ENCODE measurements around the gene DDC. TPM values are rescaled to one million over a fixed set of nuclear protein-coding genes. Genes with fewer than 3 reads are reported as not detected.

DDC gene
- total and polyA plus RNA-seq, 2 donors (not counting 1 experiment from before 2014, with no cell fraction given) = not detected

DNA sequence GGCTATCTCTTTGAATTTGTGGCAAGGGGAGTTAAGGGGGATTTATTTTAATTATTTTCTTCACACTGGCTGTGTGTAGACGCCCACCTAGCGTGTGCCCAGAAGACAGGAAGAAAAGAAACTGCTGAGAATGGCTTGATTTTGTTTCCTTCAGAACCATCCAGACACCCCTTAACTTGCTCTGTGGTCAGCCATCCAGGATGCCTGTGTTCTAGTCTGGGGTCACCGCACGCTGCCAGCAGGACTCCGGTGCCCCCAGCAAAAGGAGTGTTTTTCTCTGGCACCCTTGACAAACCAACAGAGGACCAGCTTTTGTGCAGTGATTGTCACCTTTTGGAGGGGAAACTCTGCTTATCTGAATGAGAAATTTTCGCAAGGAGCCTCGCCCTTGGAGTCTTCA, 5.3 kb downstream of the DDC start:
- Histone ChIP-seq H2AFZ (ENCODE audit: insufficient read depth, low read depth, low read length, poor library complexity, severe bottlenecking) (no peak overlapping the region), H3K36me3 (replicated peaks in 1 of 2; ENCODE audit: control extremely low read depth in 1 of 2, control insufficient read depth in 1 of 2, extremely low read depth in 1 of 2, insufficient read depth in 2 of 2, low read length in 1 of 2) (no peaks in the 10 kb centered on the region), H3K4me1 (ENCODE audit: control insufficient read depth in 2 of 2, insufficient read depth in 2 of 2, low read length in 2 of 2) (no peaks in the 10 kb centered on the region), H3K27ac (ENCODE audit: low read length in 2 of 2) (no peak overlapping the region), H3K9me3 (ENCODE audit: control extremely low read depth in 1 of 3, control insufficient read depth in 2 of 3, insufficient read depth in 1 of 3, low read length in 2 of 3) (no peaks in the 10 kb centered on the region), H3K27me3 (replicated peaks in 1 of 4; ENCODE audit: control extremely low read depth in 1 of 4, control insufficient read depth in 3 of 4, insufficient read depth in 4 of 4, low read length in 3 of 4) (peaks cover 0 to 3% (median 0%) of the 10 kb centered on the region in 4 experiments), H3K4me2 (replicated peaks; ENCODE audit: low read depth, low read length, poor library complexity, severe bottlenecking) (no peak overlapping the region), H4K20me1 (ENCODE audit: control insufficient read depth, insufficient read depth, low read length, poor library complexity, severe bottlenecking) (no peaks in the 10 kb centered on the region), H3K4me3 (ENCODE audit: control extremely low read depth in 1 of 5, extremely low read depth in 1 of 5, insufficient read depth in 1 of 5, low read depth in 2 of 5, low read length in 4 of 5) (no peak overlapping the region), H3K9ac (ENCODE audit: low read length) (no peak overlapping the region), H3K79me2 (ENCODE audit: control insufficient read depth, insufficient read depth, low read length) (no peaks in the 10 kb centered on the region)
- ChIA-PET CTCF (no interaction called here), POLR2A (no interaction called here)
- no peaks in the 10 kb centered on the region for H3K4me1 Mint-ChIP-seq
- no peak overlapping the region for H3K27ac Mint-ChIP-seq
- peaks cover 39% of the 10 kb centered on the region for H3K27me3 Mint-ChIP-seq
- H3K4me3 Mint-ChIP-seq = no peak overlapping the region
- no peak for ATAC-seq (ENCODE audit: low read depth)
- WGBS (ENCODE audit: insufficient coverage) = 16% methylated on average over 5 of the region's 7 CpGs
- TF ChIP-seq, protein P1, sequence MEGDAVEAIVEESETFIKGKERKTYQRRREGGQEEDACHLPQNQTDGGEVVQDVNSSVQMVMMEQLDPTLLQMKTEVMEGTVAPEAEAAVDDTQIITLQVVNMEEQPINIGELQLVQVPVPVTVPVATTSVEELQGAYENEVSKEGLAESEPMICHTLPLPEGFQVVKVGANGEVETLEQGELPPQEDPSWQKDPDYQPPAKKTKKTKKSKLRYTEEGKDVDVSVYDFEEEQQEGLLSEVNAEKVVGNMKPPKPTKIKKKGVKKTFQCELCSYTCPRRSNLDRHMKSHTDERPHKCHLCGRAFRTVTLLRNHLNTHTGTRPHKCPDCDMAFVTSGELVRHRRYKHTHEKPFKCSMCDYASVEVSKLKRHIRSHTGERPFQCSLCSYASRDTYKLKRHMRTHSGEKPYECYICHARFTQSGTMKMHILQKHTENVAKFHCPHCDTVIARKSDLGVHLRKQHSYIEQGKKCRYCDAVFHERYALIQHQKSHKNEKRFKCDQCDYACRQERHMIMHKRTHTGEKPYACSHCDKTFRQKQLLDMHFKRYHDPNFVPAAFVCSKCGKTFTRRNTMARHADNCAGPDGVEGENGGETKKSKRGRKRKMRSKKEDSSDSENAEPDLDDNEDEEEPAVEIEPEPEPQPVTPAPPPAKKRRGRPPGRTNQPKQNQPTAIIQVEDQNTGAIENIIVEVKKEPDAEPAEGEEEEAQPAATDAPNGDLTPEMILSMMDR (IDR thresholded peaks at IDR 0.05) = no peak
- TF ChIP-seq EZH2 (IDR thresholded peaks at IDR 0.05; ENCODE audit: borderline replicate concordance, insufficient read depth, low read depth, low read length, poor library complexity, severe bottlenecking) = no peak
- no peaks in the 10 kb centered on the region for H3K9me3 Mint-ChIP-seq (ENCODE audit: insufficient read depth)
- no peak for DNase-seq
- intact Hi-C loops (cut with micrococcal nuclease) = no loop called here

DNA sequence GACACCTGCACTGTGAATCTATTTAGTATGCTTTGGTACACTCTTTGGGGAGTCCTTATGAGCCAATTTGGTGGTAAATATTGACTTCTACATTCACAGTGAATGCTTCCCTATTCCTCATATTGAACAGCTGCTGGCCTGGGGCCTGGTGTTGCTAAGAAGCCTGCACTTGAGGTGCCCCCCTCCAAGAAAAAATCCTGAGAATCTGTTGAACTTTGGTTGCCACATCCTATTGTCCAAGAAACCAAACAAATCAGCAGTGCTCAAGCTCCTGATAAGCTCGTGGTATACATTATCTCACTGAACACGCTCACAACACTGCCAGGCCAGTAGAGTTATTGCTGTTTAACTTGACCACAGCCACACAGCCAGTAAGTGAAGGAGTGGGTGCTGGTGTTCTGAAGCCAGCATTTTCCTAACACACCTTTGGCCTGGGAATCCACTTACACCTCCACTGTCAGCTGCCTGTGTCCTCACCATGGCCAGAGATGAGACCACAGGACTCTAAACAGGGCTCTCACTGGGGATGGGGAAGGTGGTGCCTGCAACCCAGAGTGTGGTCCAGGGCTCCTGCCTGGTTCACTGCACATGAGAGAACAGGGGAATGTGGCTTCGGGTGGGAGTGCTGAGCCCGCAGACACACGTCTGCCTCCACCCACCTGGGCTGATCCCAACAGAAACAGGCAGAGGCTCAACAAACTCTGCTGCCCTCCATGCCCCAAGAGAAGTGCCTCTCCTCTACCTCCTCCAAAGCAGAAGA, 6.7 kb downstream of the DDC start:
- no peaks in the 10 kb centered on the region for H4K20me1 ChIP-seq (ENCODE audit: control insufficient read depth, insufficient read depth, low read length, poor library complexity, severe bottlenecking)
- no peaks in the 10 kb centered on the region for H3K79me2 ChIP-seq (ENCODE audit: control insufficient read depth, insufficient read depth, low read length)
- no peaks in the 10 kb centered on the region for H3K36me3 ChIP-seq (replicated peaks in 1 of 2; ENCODE audit: control extremely low read depth in 1 of 2, control insufficient read depth in 1 of 2, extremely low read depth in 1 of 2, insufficient read depth in 2 of 2, low read length in 1 of 2)
- H3K4me2 ChIP-seq (replicated peaks; ENCODE audit: low read depth, low read length, poor library complexity, severe bottlenecking) = no peak overlapping the region
- H3K4me3 ChIP-seq (ENCODE audit: control extremely low read depth in 1 of 5, extremely low read depth in 1 of 5, insufficient read depth in 1 of 5, low read depth in 2 of 5, low read length in 4 of 5) = no peak overlapping the region
- H3K9ac ChIP-seq (ENCODE audit: low read length) = no peak overlapping the region
- no peaks in the 10 kb centered on the region for H3K9me3 ChIP-seq (ENCODE audit: control extremely low read depth in 1 of 3, control insufficient read depth in 2 of 3, insufficient read depth in 1 of 3, low read length in 2 of 3)
- TF ChIP-seq, protein P1 (IDR thresholded peaks at IDR 0.05) = no peak
- TF ChIP-seq EZH2 (IDR thresholded peaks at IDR 0.05; ENCODE audit: borderline replicate concordance, insufficient read depth, low read depth, low read length, poor library complexity, severe bottlenecking) = no peak
- ATAC-seq (ENCODE audit: low read depth) (no peak), DNase-seq (no peak)
- H3K27me3 ChIP-seq (replicated peaks in 1 of 4; ENCODE audit: control extremely low read depth in 1 of 4, control insufficient read depth in 3 of 4, insufficient read depth in 4 of 4, low read length in 3 of 4) = peaks cover 0 to 3% (median 0%) of the 10 kb centered on the region in 4 experiments
- H3K4me1 ChIP-seq (ENCODE audit: control insufficient read depth in 2 of 2, insufficient read depth in 2 of 2, low read length in 2 of 2) = no peaks in the 10 kb centered on the region
- intact Hi-C loops (cut with micrococcal nuclease) = no loop called here
- no peak overlapping the region for H3K27ac Mint-ChIP-seq
- no peak overlapping the region for H3K4me3 Mint-ChIP-seq
- ChIA-PET POLR2A (no interaction called here), CTCF (no interaction called here)
- 75% methylated on average over 3 of the region's 5 CpGs for WGBS (ENCODE audit: insufficient coverage)
- no peaks in the 10 kb centered on the region for H3K4me1 Mint-ChIP-seq
- H3K27ac ChIP-seq (ENCODE audit: low read length in 2 of 2) = no peak overlapping the region
- H2AFZ ChIP-seq (ENCODE audit: insufficient read depth, low read depth, low read length, poor library complexity, severe bottlenecking) = no peak overlapping the region
- no peaks in the 10 kb centered on the region for H3K9me3 Mint-ChIP-seq (ENCODE audit: insufficient read depth)
- H3K27me3 Mint-ChIP-seq = peaks cover 34% of the 10 kb centered on the region
